Common myeloid progenitor, CD34-positive (primary cell): Measurements from ENCODE around the gene ARMC6. TPM values are rescaled to one million over a fixed set of nuclear protein-coding genes. Genes with fewer than 3 reads are reported as not detected.
A peak's percentile ranks its signal among the peaks of the same experiment; 100 is the strongest.

Source experiments
- CTCF ChIA-PET: fragments of 350-600 bp; sonication (Branson Sonifier 250); formaldehyde crosslinking; loops from one replicate; lab custom pipeline; 2021; ENCODE audit warnings: antibody characterized with exemption; lab: Charles Lee
- POLR2A ChIA-PET: fragments of 350-600 bp; sonication (Branson Sonifier 250); formaldehyde crosslinking; loops from one replicate; lab custom pipeline; 2021; ENCODE audit warnings: antibody characterized with exemption; lab: Charles Lee
- DNase-seq, 3 donors: peaks; one replicate each; pipeline versions ENCODE4 v3.0.0 to v3.0.0-alpha.2; 2013
- H3K27ac ChIP-seq, 2 experiments: 1 replicate in 1 of 2; 2 replicates in 1 of 2; pipeline ENCODE4 v1.7.0; 2013; ENCODE audit warnings: inconsistent platforms in 2 of 2, low read length in 2 of 2, mild to moderate bottlenecking in 2 of 2, low read depth in 1 of 2, moderate library complexity in 1 of 2; ENCODE audit not compliant: severe bottlenecking in 2 of 2, insufficient read depth in 1 of 2, poor library complexity in 1 of 2
- H3K27me3 ChIP-seq, 5 experiments: replicated peaks in 2 of 5; 1 replicate in 3 of 5; 2 replicates in 2 of 5; pipeline versions ENCODE4 v1.6.1 to v1.7.0; 2013; ENCODE audit warnings: low read length in 4 of 5, mild to moderate bottlenecking in 2 of 5, moderate library complexity in 2 of 5, inconsistent platforms in 1 of 5; ENCODE audit not compliant: insufficient read depth in 5 of 5, control insufficient read depth in 4 of 5
- H3K36me3 ChIP-seq, 4 experiments: 1 replicate in 2 of 4; 2 replicates in 2 of 4; pipeline versions ENCODE4 v1.6.1 to v1.7.0; 2013; ENCODE audit warnings: low read length in 3 of 4, control low read depth in 1 of 4, mild to moderate bottlenecking in 1 of 4; ENCODE audit not compliant: control insufficient read depth in 4 of 4, insufficient read depth in 4 of 4
- H3K4me1 ChIP-seq, 4 experiments: 1 replicate in 3 of 4; 2 replicates in 1 of 4; pipeline versions ENCODE4 v1.6.1 to v1.7.1; 2013; ENCODE audit warnings: low read length in 3 of 4, mild to moderate bottlenecking in 3 of 4, control low read depth in 1 of 4, inconsistent platforms in 1 of 4, moderate library complexity in 1 of 4; ENCODE audit not compliant: control insufficient read depth in 4 of 4, insufficient read depth in 4 of 4; ENCODE audit errors: control extremely low read depth in 1 of 4
- H3K4me3 ChIP-seq, 7 experiments: 1 replicate in 4 of 7; 2 replicates in 3 of 7; pipeline versions ENCODE4 v1.5.1 to v1.7.0; 2013; ENCODE audit warnings: mild to moderate bottlenecking in 7 of 7, low read length in 6 of 7, moderate library complexity in 6 of 7, inconsistent platforms in 2 of 7, low read depth in 2 of 7, control low read depth in 1 of 7; ENCODE audit not compliant: insufficient read depth in 4 of 7, control insufficient read depth in 1 of 7; ENCODE audit errors: extremely low read depth in 1 of 7
- H3K9me3 ChIP-seq, 5 experiments: 1 replicate in 4 of 5; 2 replicates in 1 of 5; pipeline versions ENCODE4 v1.6.1 to v1.7.1; 2013; ENCODE audit warnings: low read length in 4 of 5, mild to moderate bottlenecking in 2 of 5, inconsistent platforms in 1 of 5, low read depth in 1 of 5, moderate library complexity in 1 of 5; ENCODE audit not compliant: control insufficient read depth in 4 of 5, insufficient read depth in 2 of 5; ENCODE audit errors: control extremely low read depth in 1 of 5
- WGBS: methylation state at CpG from one replicate; pipeline ENCODE4 v1.1.5; 2013; ENCODE audit not compliant: insufficient coverage; 5-methylcytosine and 5-hydroxymethylcytosine counted together
- polyA plus RNA-seq: library from polyadenylated mRNA; unstranded; fragments of 120-200 nt; gene quantifications from one replicate; pipeline ENCODE4 v1.2.1, GENCODE V29; 2013

The ARMC6 gene
- 25.2 TPM for polyA plus RNA-seq

DNA sequence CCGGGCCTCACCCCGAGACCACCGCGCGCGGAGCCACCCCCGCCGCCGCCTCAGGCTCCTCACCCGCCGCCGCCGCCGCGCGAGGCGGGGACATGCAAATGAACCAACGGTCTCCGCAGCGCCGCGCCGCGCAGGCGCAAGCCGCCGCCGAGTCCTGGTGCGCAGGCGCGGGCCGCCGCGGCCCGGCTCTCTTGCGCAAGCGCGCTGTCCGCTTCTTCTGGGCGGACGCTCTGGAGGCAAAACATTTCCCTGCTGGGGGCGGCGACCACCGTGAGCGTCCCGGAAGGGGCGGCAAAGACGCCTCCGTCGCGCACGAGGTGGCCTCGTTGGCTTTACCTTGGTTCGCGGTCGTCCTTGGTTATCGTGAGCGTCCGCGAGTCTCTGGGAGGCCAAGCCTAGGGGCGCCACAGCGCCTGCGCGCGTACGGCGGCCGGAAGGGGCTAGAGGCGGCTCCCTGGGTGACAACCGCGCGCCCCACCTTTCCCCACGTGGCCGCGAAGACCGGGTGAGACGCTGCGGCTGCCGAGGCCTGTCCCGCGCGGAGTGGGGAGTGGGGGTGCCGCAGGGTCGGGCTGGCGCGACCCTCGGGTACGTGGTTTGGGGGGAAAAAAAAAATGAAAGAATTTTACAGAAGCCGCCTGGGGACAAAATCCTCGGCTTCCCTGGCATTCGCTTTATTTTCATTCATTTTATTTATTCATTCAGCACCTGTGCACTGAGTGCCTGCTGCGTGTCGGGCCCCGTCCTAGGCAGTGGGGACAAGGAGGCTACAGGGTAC, at the start of gene ARMC6, which contains the start of gene SUGP2:
Gene ARMC6 (plus strand): TSS at position 178 of the 778 bp plus-strand sequence. CDS start 607 bp downstream, outside the sequence.
Gene SUGP2 (minus strand): TSS at position 92 of the 778 bp plus-strand sequence. CDS start 2,446 bp downstream, outside the sequence.
- 0% methylated on average over 85 of the region's 94 CpGs for WGBS
- peak within 1 kb of the TSS; percentile 75 to 97 (median 89) for H3K4me3 ChIP-seq
- CTCF ChIA-PET, result no interaction called here
- peak within 1 kb of the TSS; percentile 75 to 92 for H3K27ac ChIP-seq
- H3K36me3 ChIP-seq, result peaks cover 3 to 43% (median 25%) of the 10 kb centered on the region in 4 experiments
- POLR2A ChIA-PET, result no interaction called here
- peaks cover 0 to 5% (median 3%) of the 10 kb centered on the region in 5 experiments for H3K9me3 ChIP-seq
- peak; percentile 87 to 94 (median 94) for DNase-seq
- H3K27me3 ChIP-seq, result no peaks in the 10 kb centered on the region
- H3K4me1 ChIP-seq, result peaks cover 0 to 31% (median 21%) of the 10 kb centered on the region in 4 experiments

DNA sequence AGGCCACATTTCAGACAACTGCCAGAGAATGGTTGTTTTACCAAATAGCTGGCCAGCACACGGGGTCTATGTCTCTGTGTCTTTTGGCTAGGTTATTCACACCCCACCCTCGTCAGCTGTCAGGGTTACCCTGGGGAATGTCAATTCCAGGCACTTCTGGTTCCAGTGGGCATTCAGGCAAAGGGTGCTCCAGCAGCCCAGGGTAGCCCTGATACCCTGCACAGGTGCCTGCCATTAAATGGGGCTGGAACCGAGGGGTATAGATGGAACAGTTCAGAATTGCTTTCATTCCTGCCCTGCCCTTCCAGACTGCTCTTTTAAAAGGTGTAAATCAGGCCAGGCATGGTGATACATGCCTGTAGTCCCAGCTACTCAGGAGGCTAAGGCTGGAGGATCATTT, 49.2 kb upstream of the ARMC6 start:
- H3K27ac ChIP-seq, result no peak overlapping the region
- H3K4me3 ChIP-seq, result no peak overlapping the region
- H3K36me3 ChIP-seq, result no peaks in the 10 kb centered on the region
- WGBS, result 93% methylated on average over 3 of the region's 3 CpGs
- H3K9me3 ChIP-seq, result no peaks in the 10 kb centered on the region
- CTCF ChIA-PET, result interaction anchor here (0.8 to 1.7 kb wide), 3 partner anchors 12 to 36 kb away, joined by 3 read pairs; no protein-coding TSS in a partner anchor
- peaks cover 2 to 18% (median 11%) of the 10 kb centered on the region in 4 experiments for H3K4me1 ChIP-seq
- H3K27me3 ChIP-seq, result peaks cover 0 to 7% (median 0%) of the 10 kb centered on the region in 5 experiments
- no peak for DNase-seq
- POLR2A ChIA-PET, result no interaction called here

DNA sequence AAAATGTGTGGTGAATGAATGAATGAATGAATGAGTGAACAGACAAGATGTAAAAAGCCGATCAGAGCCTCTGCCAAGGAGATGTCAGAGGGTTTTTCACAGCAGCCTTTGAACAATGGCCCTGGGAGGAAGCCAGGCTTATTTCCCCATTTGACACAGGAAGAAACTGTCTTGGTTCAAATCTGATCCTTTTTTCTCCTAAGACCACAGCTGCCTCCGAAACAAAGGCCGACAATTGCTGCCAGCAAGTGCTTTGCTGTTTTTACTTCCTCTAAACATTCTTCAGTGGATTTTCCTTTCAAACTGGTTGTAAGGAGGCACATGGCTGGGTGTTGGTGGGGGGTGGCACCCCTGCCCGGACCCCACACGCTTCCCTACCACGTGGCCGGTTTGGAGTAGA, 48.1 kb upstream of the ARMC6 start:
- no peak overlapping the region for H3K27ac ChIP-seq
- no peaks in the 10 kb centered on the region for H3K9me3 ChIP-seq
- peaks cover 2 to 18% (median 11%) of the 10 kb centered on the region in 4 experiments for H3K4me1 ChIP-seq
- no peaks in the 10 kb centered on the region for H3K36me3 ChIP-seq
- no peak overlapping the region for H3K4me3 ChIP-seq
- peaks cover 0 to 7% (median 0%) of the 10 kb centered on the region in 5 experiments for H3K27me3 ChIP-seq
- ChIA-PET CTCF (interaction anchor here (1.1 to 1.7 kb wide), 4 partner anchors 11 to 38 kb away, joined by 3 to 4 read pairs (median 3); no protein-coding TSS in a partner anchor), POLR2A (no interaction called here)
- 0% methylated on average over 4 of the region's 7 CpGs for WGBS
- DNase-seq, result peak; percentile 52 to 87 (median 83)

DNA sequence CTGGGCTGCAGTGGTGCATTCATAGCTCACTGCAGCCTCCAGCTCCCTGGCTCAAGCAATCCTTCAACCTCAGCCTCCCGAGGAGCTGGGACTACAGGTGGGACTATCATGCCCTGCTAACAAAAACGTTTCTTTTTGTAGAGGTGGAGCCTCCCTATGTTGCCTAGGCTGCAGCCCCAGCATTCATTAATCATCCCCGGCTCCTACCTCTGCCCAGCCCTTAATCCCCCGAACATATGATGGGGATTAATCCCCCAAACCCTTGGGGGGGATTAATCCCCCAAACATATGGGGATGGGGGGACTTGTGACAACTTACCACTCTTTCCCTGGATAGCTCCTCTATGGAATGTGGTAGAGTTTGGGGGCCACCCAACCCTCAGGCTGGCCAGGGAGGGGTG, 45.9 kb upstream of the ARMC6 start:
- peaks cover 0 to 12% (median 8%) of the 10 kb centered on the region in 4 experiments for H3K36me3 ChIP-seq
- CTCF ChIA-PET, result interaction anchor here (0.7 to 2.6 kb wide), 21 partner anchors 8 to 120 kb away, joined by 3 to 10 read pairs (median 4); partner anchors contain the start of gene COPE
- H3K9me3 ChIP-seq, result no peaks in the 10 kb centered on the region
- H3K4me3 ChIP-seq, result no peak overlapping the region
- DNase-seq, result no peak
- POLR2A ChIA-PET, result interaction anchor here (0.6 kb wide), 1 partner anchor 118 kb away, joined by 3 read pairs; no protein-coding TSS in a partner anchor
- peaks cover 2 to 18% (median 11%) of the 10 kb centered on the region in 4 experiments for H3K4me1 ChIP-seq
- H3K27ac ChIP-seq, result no peak overlapping the region
- H3K27me3 ChIP-seq, result peaks cover 0 to 7% (median 0%) of the 10 kb centered on the region in 5 experiments
- WGBS, result 33% methylated on average over 2 of the region's 4 CpGs

DNA sequence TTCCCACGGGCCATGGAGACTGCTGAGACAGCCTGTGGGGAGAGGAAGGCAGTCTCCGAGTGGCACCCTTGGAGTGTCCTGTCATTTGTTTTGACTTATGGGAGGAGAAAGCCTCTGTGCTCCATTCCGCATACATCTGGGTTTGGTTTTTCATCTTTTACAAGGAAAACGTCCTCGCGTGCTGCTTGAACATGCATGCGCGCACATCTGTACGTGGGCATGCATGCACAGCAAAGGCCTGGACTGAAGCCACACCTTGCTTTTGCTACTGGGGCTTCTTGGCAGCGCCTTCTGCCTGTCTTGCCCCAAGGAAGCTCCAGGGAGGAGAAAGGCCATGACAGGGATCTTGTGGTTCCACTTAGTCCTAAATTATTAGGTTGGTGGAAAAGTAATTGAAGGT, 44.1 kb upstream of the ARMC6 start:
- Histone ChIP-seq H3K27ac (no peak overlapping the region), H3K9me3 (no peaks in the 10 kb centered on the region), H3K27me3 (peaks cover 0 to 7% (median 0%) of the 10 kb centered on the region in 5 experiments), H3K36me3 (peaks cover 5 to 31% (median 22%) of the 10 kb centered on the region in 4 experiments), H3K4me1 (peaks cover 2 to 17% (median 11%) of the 10 kb centered on the region in 4 experiments), H3K4me3 (no peak overlapping the region)
- no peak for DNase-seq
- ChIA-PET POLR2A (no interaction called here), CTCF (no interaction called here)
- WGBS, result 96% methylated on average over 9 of the region's 10 CpGs

DNA sequence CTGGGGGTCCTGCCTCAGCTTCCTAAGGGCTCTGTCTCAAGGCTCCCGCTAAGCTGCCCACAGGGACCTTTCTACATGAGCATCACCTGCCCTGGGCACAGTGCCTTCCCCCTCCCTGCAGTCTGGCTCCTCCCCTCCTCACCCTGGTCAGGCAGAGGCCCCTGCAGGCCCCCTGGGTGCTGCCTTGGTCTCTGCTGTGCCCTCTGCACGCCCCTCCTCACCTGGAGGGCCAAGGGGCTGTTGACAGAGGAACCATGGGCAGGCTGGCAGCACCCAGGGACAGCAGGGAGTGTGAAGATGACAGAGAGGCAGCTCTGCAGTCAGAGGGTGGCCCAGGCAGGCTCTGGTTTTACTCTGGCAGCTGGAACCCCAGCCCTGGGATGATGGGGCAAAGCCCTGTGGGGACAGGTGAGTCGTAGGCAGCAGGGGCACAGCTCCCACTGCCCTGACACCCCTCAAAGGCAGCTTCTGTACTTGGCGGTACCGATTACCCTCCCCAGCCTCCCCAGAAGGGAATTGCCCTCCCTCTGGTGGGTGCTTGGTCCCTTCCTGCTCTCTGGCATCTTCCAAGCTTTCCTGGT, 43.2 kb upstream of the ARMC6 start:
- POLR2A ChIA-PET, result no interaction called here
- H3K36me3 ChIP-seq, result peaks cover 7 to 40% (median 30%) of the 10 kb centered on the region in 4 experiments
- H3K4me1 ChIP-seq, result peaks cover 2 to 10% (median 6%) of the 10 kb centered on the region in 4 experiments
- H3K4me3 ChIP-seq, result no peak overlapping the region
- CTCF ChIA-PET, result interaction anchor here (0.8 kb wide), 1 partner anchor 27 kb away, joined by 6 read pairs; no protein-coding TSS in a partner anchor
- WGBS, result 91% methylated on average over 3 of the region's 5 CpGs
- no peaks in the 10 kb centered on the region for H3K9me3 ChIP-seq
- H3K27me3 ChIP-seq, result peaks cover 0 to 7% (median 0%) of the 10 kb centered on the region in 5 experiments
- DNase-seq, result no peak
- H3K27ac ChIP-seq, result no peak overlapping the region
